Measurements from ENCODE around the gene SSPN.

DNA sequence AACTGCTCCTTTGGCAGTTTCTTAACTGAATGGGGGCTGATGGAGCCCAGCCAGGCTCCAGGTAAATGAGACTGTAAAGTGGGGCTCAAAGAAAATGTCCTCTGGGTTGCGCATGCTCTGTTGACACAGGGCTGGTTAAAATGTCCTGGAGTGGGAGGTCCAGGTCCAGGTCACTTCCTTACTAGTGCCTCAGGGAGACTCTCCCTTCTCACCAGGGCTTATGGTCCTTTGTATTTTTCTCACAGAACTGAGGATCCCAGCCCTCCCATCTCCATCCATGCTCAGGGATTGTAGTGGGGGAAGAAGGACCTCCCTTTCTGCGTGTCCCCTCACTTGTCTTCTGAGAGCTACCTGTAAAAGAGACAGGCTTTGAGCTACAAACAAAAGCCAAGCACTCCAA lies 77.5 kb downstream of the SSPN start:
- no peak for TF ChIP-seq SMC3 (conservative IDR thresholded peaks at IDR 0.05; ENCODE audit: poor library complexity)
- no peak for TF ChIP-seq POLR2AphosphoS5 (IDR thresholded peaks at IDR 0.05)
- TF ChIP-seq EZH2 (IDR thresholded peaks at IDR 0.05; ENCODE audit: borderline replicate concordance, insufficient read depth, low read length, poor library complexity, severe bottlenecking), result no peak

All from neural cell (in vitro differentiated cells).